Activated CD4-positive, alpha-beta T cell treated with anti-CD3 and anti-CD28 coated beads, Interleukin-2, amount 10 ng/mL, durations not matched to agents 7 days and 5 days (primary cell): ENCODE data around the gene NHLRC1. TPM values are rescaled to one million over a fixed set of nuclear protein-coding genes. Genes with fewer than 3 reads are reported as not detected.

Source experiments
- CTCF ChIA-PET: fragments of 350-600 bp; sonication (Branson Sonifier 250); formaldehyde crosslinking; loops from one replicate; lab custom pipeline; 2021; ENCODE audit warnings: antibody characterized with exemption; lab: Charles Lee
- POLR2A ChIA-PET: fragments of 350-600 bp; sonication (Branson Sonifier 250); formaldehyde crosslinking; loops from one replicate; lab custom pipeline; 2021; ENCODE audit warnings: antibody characterized with exemption; lab: Charles Lee
- DNase-seq: peaks from one replicate; pipeline ENCODE4 v3.0.0-alpha.2; 2020
- H3K27ac Mint-ChIP-seq: one replicate; pipeline ENCODE4 v1.8.0; 2021; ENCODE audit warnings: mild to moderate bottlenecking, moderate library complexity, mixed read lengths
- H3K27me3 Mint-ChIP-seq: one replicate; pipeline ENCODE4 v1.8.0; 2021; ENCODE audit warnings: mixed read lengths
- H3K36me3 Mint-ChIP-seq: one replicate; pipeline ENCODE4 v1.8.0; 2021; ENCODE audit warnings: low read depth, mixed read lengths
- H3K4me1 Mint-ChIP-seq: one replicate; pipeline ENCODE4 v1.8.0; 2021; ENCODE audit warnings: mixed read lengths
- H3K4me3 Mint-ChIP-seq: one replicate; pipeline ENCODE4 v1.8.0; 2021; ENCODE audit warnings: mild to moderate bottlenecking, moderate library complexity, mixed read lengths
- H3K9me3 Mint-ChIP-seq: one replicate; pipeline ENCODE4 v1.8.0; 2021; ENCODE audit warnings: mixed read lengths
- total RNA-seq, 2 experiments: library from RNA; stranded (reverse); gene quantifications; one replicate each; pipeline ENCODE4 v1.2.3, GENCODE V29; 2021

NHLRC1 gene
- total RNA-seq, 2 experiments from 2014 or later: 0.08 TPM; not detected in 1

DNA sequence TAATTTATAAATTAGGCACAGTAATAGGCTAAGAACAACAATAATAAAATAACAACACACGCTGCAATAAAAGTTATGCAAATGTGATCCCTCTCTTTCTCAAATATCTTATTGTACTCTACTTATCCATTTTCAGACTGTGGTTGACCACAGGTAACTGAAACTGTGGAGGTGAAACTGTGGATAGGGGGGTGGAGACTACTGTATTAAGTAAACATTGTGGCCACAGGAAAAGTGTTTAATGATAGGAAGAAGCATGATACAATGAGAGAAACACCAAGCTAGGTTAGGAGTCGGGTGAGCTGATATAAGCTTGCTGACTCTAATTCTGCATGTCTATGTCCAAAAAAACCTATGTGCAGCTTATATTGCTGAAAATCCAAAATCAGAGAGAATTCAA lies 23.0 kb downstream of the NHLRC1 start:
- ChIA-PET POLR2A (no interaction called here), CTCF (interaction anchor here (0.5 kb wide), 1 partner anchor 18 kb away, joined by 4 read pairs; no protein-coding TSS in a partner anchor)
- no peaks in the 10 kb centered on the region for H3K36me3 Mint-ChIP-seq
- H3K9me3 Mint-ChIP-seq: no peaks in the 10 kb centered on the region
- no peak overlapping the region for H3K4me3 Mint-ChIP-seq
- H3K4me1 Mint-ChIP-seq: peaks cover 1% of the 10 kb centered on the region
- DNase-seq: no peak
- H3K27me3 Mint-ChIP-seq: peaks cover 19% of the 10 kb centered on the region
- no peak overlapping the region for H3K27ac Mint-ChIP-seq

DNA sequence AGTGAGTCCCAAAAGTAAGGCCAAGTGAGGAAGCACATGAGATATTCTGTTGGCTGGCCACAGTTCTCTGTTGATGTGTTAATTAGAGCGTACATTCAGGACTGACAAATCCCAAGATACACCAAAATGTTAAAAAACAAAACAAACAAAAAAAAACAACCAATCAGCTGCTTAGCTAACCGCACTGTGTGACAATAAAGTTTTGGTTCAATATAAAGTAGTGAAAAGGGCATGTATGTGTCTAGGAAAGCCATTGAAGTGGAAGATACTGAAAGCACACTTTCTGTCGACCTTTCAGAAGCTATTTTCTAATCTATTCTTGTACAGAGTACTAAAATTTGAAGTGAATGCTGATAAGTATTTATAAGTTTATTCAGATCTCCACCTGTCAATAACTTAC lies 26.1 kb downstream of the NHLRC1 start:
- Mint-ChIP-seq H3K27ac (no peak overlapping the region), H3K27me3 (peaks cover 8% of the 10 kb centered on the region), H3K36me3 (no peaks in the 10 kb centered on the region), H3K9me3 (no peaks in the 10 kb centered on the region), H3K4me1 (peaks cover 1% of the 10 kb centered on the region), H3K4me3 (no peak overlapping the region)
- DNase-seq: no peak
- ChIA-PET POLR2A (interaction anchor here (0.7 kb wide), 1 partner anchor 314 kb away, joined by 9 read pairs; no protein-coding TSS in a partner anchor), CTCF (no interaction called here)

GRCh38 chr6:18091382-18091781 lies 31.1 kb downstream of the NHLRC1 start:
- H3K27ac Mint-ChIP-seq: no peak overlapping the region
- peaks cover 6% of the 10 kb centered on the region for H3K9me3 Mint-ChIP-seq
- H3K27me3 Mint-ChIP-seq: peaks cover 4% of the 10 kb centered on the region
- H3K4me3 Mint-ChIP-seq: no peak overlapping the region
- ChIA-PET POLR2A (no interaction called here), CTCF (interaction anchor here (0.8 kb wide), 1 partner anchor 41 kb away, joined by 4 read pairs; no protein-coding TSS in a partner anchor)
- no peak for DNase-seq
- H3K36me3 Mint-ChIP-seq: no peaks in the 10 kb centered on the region
- no peaks in the 10 kb centered on the region for H3K4me1 Mint-ChIP-seq

DNA sequence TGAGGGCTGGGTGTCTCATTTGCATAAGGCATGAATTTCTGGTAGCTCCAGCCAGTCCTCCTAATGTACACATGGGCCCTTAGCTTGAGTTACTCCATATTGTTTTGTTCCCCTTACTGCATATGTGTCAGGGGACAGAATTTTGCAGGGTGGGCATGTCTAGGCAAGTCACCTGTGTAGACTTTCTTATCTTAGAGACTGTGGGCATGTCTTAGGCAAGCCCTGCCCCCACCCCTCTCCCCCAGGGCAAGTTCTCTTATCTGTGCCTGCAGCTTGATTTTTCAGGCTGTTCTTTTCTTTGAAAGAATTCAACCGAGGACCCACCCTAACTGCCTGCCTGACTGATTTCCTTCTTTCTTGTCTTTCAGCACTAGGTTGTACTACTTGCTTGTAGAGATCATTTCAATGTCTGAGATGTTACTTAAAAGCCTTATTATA lies 32.1 kb downstream of the NHLRC1 start:
- Mint-ChIP-seq H3K4me1 (no peaks in the 10 kb centered on the region), H3K27me3 (peaks cover 4% of the 10 kb centered on the region), H3K36me3 (no peaks in the 10 kb centered on the region), H3K27ac (no peak overlapping the region), H3K4me3 (no peak overlapping the region), H3K9me3 (peaks cover 6% of the 10 kb centered on the region)
- POLR2A ChIA-PET: no interaction called here
- no peak for DNase-seq
- CTCF ChIA-PET: interaction anchor here (0.8 kb wide), 1 partner anchor 13 kb away, joined by 3 read pairs; no protein-coding TSS in a partner anchor

- CTCF ChIA-PET: no interaction called here
- no peaks in the 10 kb centered on the region for H3K36me3 Mint-ChIP-seq
- no peak overlapping the region for H3K27ac Mint-ChIP-seq
- H3K4me3 Mint-ChIP-seq: no peak overlapping the region
- no peak for DNase-seq
- peaks cover 4% of the 10 kb centered on the region for H3K27me3 Mint-ChIP-seq
- H3K9me3 Mint-ChIP-seq: peaks cover 6% of the 10 kb centered on the region
- POLR2A ChIA-PET: no interaction called here
- H3K4me1 Mint-ChIP-seq: no peaks in the 10 kb centered on the region
Measured at GRCh38 chr6:18088419-18089296, 33.8 kb downstream of the NHLRC1 start.

- ChIA-PET CTCF (no interaction called here), POLR2A (no interaction called here)
- DNase-seq: no peak
- Mint-ChIP-seq H3K4me1 (no peaks in the 10 kb centered on the region), H3K36me3 (no peaks in the 10 kb centered on the region), H3K4me3 (no peak overlapping the region), H3K9me3 (peaks cover 6% of the 10 kb centered on the region), H3K27me3 (peaks cover 4% of the 10 kb centered on the region), H3K27ac (no peak overlapping the region)
Measured at GRCh38 chr6:18087396-18088165, 34.9 kb downstream of the NHLRC1 start.

GRCh38 chr6:18081025-18081668 lies 41.3 kb downstream of the NHLRC1 start:
- ChIA-PET CTCF (no interaction called here), POLR2A (no interaction called here)
- H3K4me1 Mint-ChIP-seq: no peaks in the 10 kb centered on the region
- H3K4me3 Mint-ChIP-seq: no peak overlapping the region
- no peak overlapping the region for H3K27ac Mint-ChIP-seq
- H3K36me3 Mint-ChIP-seq: no peaks in the 10 kb centered on the region
- peaks cover 5% of the 10 kb centered on the region for H3K27me3 Mint-ChIP-seq
- DNase-seq: no peak
- H3K9me3 Mint-ChIP-seq: peaks cover 5% of the 10 kb centered on the region

DNA sequence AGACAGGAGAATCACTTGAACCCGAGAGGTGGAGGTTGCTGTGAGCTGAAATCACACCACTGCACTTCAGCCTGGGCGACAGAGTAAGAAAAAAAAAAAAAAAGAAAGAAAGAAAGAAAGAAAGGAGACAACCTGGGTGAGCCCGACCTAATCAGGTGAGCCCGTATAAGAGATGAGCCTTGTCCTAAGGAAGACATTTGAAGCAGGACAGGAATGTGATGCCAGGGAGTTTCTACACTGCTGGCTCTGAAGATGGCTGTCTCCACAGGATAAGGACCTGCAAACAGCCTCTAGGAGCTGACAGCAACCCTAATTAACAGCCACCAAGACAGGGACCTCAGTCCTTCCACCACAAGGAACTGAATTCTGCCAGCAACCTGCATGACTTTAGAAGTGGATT lies 41.9 kb downstream of the NHLRC1 start:
- peaks cover 5% of the 10 kb centered on the region for H3K27me3 Mint-ChIP-seq
- H3K4me1 Mint-ChIP-seq: no peaks in the 10 kb centered on the region
- no peak overlapping the region for H3K27ac Mint-ChIP-seq
- no peak for DNase-seq
- peaks cover 9% of the 10 kb centered on the region for H3K9me3 Mint-ChIP-seq
- CTCF ChIA-PET: no interaction called here
- POLR2A ChIA-PET: no interaction called here
- no peaks in the 10 kb centered on the region for H3K36me3 Mint-ChIP-seq
- no peak overlapping the region for H3K4me3 Mint-ChIP-seq

DNA sequence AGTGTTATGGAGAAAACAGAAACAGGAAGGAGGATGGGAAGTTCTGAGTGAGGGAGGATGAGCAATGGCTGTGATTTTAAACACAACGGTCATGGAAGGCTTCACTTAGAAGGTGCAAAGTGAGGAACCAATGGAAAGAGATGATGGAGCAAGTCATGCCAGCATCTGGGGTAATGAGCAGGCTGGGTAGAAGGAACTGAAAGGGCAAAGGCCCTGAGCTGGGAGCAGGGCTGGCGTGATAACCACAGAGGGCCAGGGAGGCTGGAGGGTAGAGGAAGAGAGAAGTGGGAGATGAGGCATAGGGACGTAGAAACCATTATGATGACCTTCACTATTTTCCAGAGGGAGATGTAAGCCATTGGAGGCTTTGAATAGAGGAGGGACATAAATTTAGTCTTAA lies 43.6 kb downstream of the NHLRC1 start:
- H3K4me1 Mint-ChIP-seq: no peaks in the 10 kb centered on the region
- peaks cover 15% of the 10 kb centered on the region for H3K9me3 Mint-ChIP-seq
- H3K27ac Mint-ChIP-seq: no peak overlapping the region
- no peaks in the 10 kb centered on the region for H3K36me3 Mint-ChIP-seq
- ChIA-PET CTCF (no interaction called here), POLR2A (no interaction called here)
- no peak overlapping the region for H3K4me3 Mint-ChIP-seq
- H3K27me3 Mint-ChIP-seq: peaks cover 5% of the 10 kb centered on the region
- no peak for DNase-seq

- Mint-ChIP-seq H3K27ac (no peak overlapping the region), H3K4me3 (no peak overlapping the region), H3K27me3 (peaks cover 2% of the 10 kb centered on the region), H3K36me3 (no peaks in the 10 kb centered on the region), H3K9me3 (peaks cover 15% of the 10 kb centered on the region), H3K4me1 (no peaks in the 10 kb centered on the region)
- ChIA-PET CTCF (no interaction called here), POLR2A (no interaction called here)
- DNase-seq: no peak
Measured at GRCh38 chr6:18076231-18076630, 46.2 kb downstream of the NHLRC1 start.

DNA sequence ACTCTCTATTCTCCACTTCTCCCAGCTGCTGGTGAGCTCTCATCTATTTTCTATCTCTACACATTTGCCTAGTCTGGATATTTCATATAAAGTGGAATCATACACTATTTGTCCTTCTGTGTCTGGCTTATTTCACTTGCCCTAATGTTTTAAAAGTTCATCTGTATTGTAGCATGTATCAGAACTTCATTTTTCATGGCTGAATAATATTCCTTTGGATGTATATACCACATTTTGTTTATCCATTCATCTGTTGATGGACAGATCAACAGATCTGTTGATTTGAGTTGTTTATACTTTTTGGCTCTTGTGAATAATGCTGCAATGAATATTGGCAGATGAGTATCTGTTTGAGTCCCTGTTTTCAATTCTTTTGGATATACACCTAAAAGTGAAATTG lies 49.6 kb downstream of the NHLRC1 start:
- ChIA-PET POLR2A (no interaction called here), CTCF (no interaction called here)
- Mint-ChIP-seq H3K4me1 (no peaks in the 10 kb centered on the region), H3K9me3 (peaks cover 15% of the 10 kb centered on the region), H3K36me3 (no peaks in the 10 kb centered on the region), H3K27ac (no peak overlapping the region), H3K27me3 (no peaks in the 10 kb centered on the region), H3K4me3 (no peak overlapping the region)
- DNase-seq: no peak

GRCh38 chr6:18070486-18070885 lies 52.0 kb downstream of the NHLRC1 start:
- Mint-ChIP-seq H3K27ac (no peak overlapping the region), H3K4me1 (no peaks in the 10 kb centered on the region)

More at GRCh38 chr6:18070486-18070885, 52.0 kb downstream of the NHLRC1 start:
- ChIA-PET CTCF (no interaction called here), POLR2A (no interaction called here)
- H3K27me3 Mint-ChIP-seq: no peaks in the 10 kb centered on the region
- no peaks in the 10 kb centered on the region for H3K36me3 Mint-ChIP-seq
- H3K9me3 Mint-ChIP-seq: peaks cover 6% of the 10 kb centered on the region
- no peak for DNase-seq
- H3K4me3 Mint-ChIP-seq: no peak overlapping the region
